Measurements from ENCODE around the gene DHCR7. TPM values are rescaled to one million over a fixed set of nuclear protein-coding genes. Genes with fewer than 3 reads are reported as not detected.

DHCR7 gene
- total RNA-seq, 1 donor from 2014 or later = 145 TPM

Small RNA genes lying within 50 kb of the gene (microRNA-seq; reads per million reads assigned to microRNA genes)
- gene MIR6754 (ENCODE audit: unreplicated experiment) = 2.1 reads per million, percentile 13 among the genes with 10 or more reads in this experiment

Other genes starting within 250 kb of the DHCR7 start
- gene SHANK2, start 195.8 kb downstream of the DHCR7 start, total RNA-seq (ENCODE audit: unreplicated experiment) = 23.0 TPM
- 78.2 TPM for gene NADSYN1, start 4.8 kb upstream of the DHCR7 start, total RNA-seq (ENCODE audit: unreplicated experiment)
- gene KRTAP5-7, start 78.9 kb upstream of the DHCR7 start, total RNA-seq (ENCODE audit: unreplicated experiment) = not detected
- not detected for gene KRTAP5-8, start 89.6 kb upstream of the DHCR7 start, total RNA-seq (ENCODE audit: unreplicated experiment)
- 0.76 TPM for gene KRTAP5-9, start 100.0 kb upstream of the DHCR7 start, total RNA-seq (ENCODE audit: unreplicated experiment)
- not detected for gene KRTAP5-10, start 117.2 kb upstream of the DHCR7 start, total RNA-seq (ENCODE audit: unreplicated experiment)
- not detected for gene KRTAP5-11, start 134.5 kb upstream of the DHCR7 start, total RNA-seq (ENCODE audit: unreplicated experiment)

Measured in glutamatergic neuron (in vitro differentiated cells).